Measurements from ENCODE around the gene PRX. TPM values are rescaled to one million over a fixed set of nuclear protein-coding genes. Genes with fewer than 3 reads are reported as not detected.

PRX gene
- total and polyA plus RNA-seq, 2 of the 13 experiments (the other 11 are each of a cell fraction or from before 2014, with no cell fraction given): 0.66 TPM

DNA sequence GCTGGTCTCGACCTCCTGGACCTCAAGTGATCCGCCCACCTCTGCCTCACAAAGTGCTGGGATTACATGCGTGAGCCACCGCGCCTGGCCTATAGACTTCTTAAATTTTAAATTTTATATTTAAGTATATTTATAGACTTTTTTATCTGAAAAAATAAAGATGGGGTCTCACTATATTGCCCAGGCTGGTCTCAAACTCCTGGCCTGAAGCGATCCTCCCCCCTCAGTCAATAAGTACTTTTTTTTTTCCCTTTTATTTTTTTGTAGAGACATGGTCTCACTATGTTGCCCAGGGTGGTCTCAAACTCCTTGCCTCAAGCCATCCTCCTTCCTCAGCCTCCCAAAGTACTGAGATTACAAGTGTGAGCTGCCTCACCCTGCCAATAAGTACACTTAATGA, 10.8 kb upstream of the PRX start:
- H4K20me1 ChIP-seq (ENCODE audit: insufficient read depth, low read length): no peaks in the 10 kb centered on the region
- ATAC-seq (no peak), DNase-seq (ENCODE audit: low spot score) (no peak), FAIRE-seq (no peak)
- TF ChIP-seq ZNF768 (CRISPR knock-in tag; IDR thresholded peaks at IDR 0.05): no peak
- TF ChIP-seq ZNF121 (CRISPR knock-in tag; IDR thresholded peaks at IDR 0.05): 0 out of 2 replicates have a peak, but pooled peaks have one; percentile 11
- H3K27ac ChIP-seq (ENCODE audit: extremely low read length, insufficient read depth, low read length): no peak overlapping the region
- H3K4me2 ChIP-seq (ENCODE audit: low read depth, low read length): peak overlapping the region; percentile 99; the same call in 1 of the 2 replicates
- intact Hi-C loops (cut with micrococcal nuclease; ENCODE audit: unreplicated experiment): loop anchor here (10.0 kb wide), 1 partner anchor 79 kb away; the partner anchor contains the start of genes C19orf47 and PLD3
- BruUV-seq (replicated peaks): no TSS peak
- in situ Hi-C loops (cut with HindIII; ENCODE audit: extremely low pct_ligation_motif_present, low pct_unique_long_range_greater_than_20kb): no loop called here
- no peak overlapping the region for H3K4me3 ChIP-seq (replicated peaks in 1 of 3; ENCODE audit: insufficient read depth in 1 of 3, low read depth in 2 of 3, low read length in 3 of 3)
- CTCF ChIA-PET (ENCODE audit: low intra/inter-chr PET ratio, low total read pairs): no interaction called here
- H3K4me1 ChIP-seq (ENCODE audit: insufficient read depth, low read length): peaks cover 55% of the 10 kb centered on the region
- H3K9ac ChIP-seq (ENCODE audit: insufficient read depth, low read depth, low read length): no peak overlapping the region
- H3K27me3 ChIP-seq (ENCODE audit: control insufficient read depth in 1 of 2, insufficient read depth in 2 of 2, low read length in 2 of 2): no peaks in the 10 kb centered on the region; a peak in 1 of 5 replicates
- H3K36me3 ChIP-seq (replicated peaks in 1 of 2; ENCODE audit: control insufficient read depth in 1 of 2, insufficient read depth in 2 of 2, low read length in 2 of 2): peaks cover 0 to 2% of the 10 kb centered on the region in 2 experiments; a peak in 1 of 5 replicates
- WGBS (ENCODE audit: low lambda C conversion rate): 98% methylated on average over 6 of the region's 6 CpGs
- POLR2A ChIA-PET: interaction anchor here (3.6 to 4.5 kb wide), 2 partner anchors 11 to 41 kb away, joined by 36 to 47 read pairs; partner anchors contain the start of genes BLVRB and SPTBN4
- peaks cover 10% of the 10 kb centered on the region for H3K79me2 ChIP-seq (ENCODE audit: insufficient read depth, low read length)
- H3K9me3 ChIP-seq (ENCODE audit: low read length): no peaks in the 10 kb centered on the region
- H2AFZ ChIP-seq (ENCODE audit: low read length): no peak overlapping the region

DNA sequence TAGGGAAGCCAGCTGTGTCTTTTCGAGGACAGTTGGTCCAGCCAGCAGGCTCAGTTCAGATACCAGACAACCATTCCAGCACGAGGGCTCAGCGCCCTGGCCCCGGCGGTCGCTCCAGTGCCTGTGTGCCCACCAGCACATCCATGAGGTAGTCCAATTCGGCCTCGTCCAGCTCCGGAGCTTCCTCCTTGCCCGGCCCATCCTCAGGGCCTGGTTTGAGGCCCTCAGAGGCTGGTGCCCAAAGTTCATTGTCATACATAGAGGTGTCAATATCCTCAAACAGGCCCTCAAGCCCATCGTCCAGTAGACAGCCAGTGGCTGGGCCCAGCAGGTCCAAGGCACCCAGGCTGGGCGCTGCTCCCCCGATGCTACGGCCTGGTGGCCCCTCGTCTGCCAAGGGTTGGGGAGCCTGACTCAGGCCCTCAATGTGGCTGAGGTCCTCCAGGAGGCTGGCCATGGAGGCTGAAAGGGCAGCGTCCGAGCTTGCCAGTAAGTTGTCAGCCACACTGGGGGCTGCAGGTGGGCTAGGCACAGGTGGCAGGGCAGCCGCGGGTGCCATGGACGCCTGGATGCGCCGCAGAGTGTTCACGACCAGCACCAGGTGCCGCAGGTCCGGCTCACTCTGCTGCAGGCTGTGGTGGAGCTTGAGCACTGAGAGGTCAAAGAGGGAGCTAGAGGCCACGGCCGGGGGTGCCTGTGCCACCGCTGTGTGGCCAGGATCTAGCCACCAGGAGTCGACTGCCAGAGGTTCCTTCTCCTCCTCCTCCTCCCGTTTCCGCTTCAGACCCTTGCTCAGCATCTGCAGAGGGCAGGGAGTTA, 9.8 kb upstream of the PRX start:
- Histone ChIP-seq H3K4me3 (replicated peaks in 1 of 3; ENCODE audit: insufficient read depth in 1 of 3, low read depth in 2 of 3, low read length in 3 of 3) (no peak overlapping the region), H3K4me1 (ENCODE audit: insufficient read depth, low read length) (peaks cover 46% of the 10 kb centered on the region), H4K20me1 (ENCODE audit: insufficient read depth, low read length) (no peaks in the 10 kb centered on the region), H2AFZ (ENCODE audit: low read length) (no peak overlapping the region), H3K9ac (ENCODE audit: insufficient read depth, low read depth, low read length) (no peak overlapping the region), H3K9me3 (ENCODE audit: low read length) (no peaks in the 10 kb centered on the region), H3K27me3 (ENCODE audit: control insufficient read depth in 1 of 2, insufficient read depth in 2 of 2, low read length in 2 of 2) (no peaks in the 10 kb centered on the region; a peak in 1 of 5 replicates), H3K36me3 (replicated peaks in 1 of 2; ENCODE audit: control insufficient read depth in 1 of 2, insufficient read depth in 2 of 2, low read length in 2 of 2) (peaks cover 0 to 2% of the 10 kb centered on the region in 2 experiments; a peak in 1 of 5 replicates), H3K4me2 (ENCODE audit: low read depth, low read length) (no peak overlapping the region), H3K27ac (ENCODE audit: extremely low read length, insufficient read depth, low read length) (no peak overlapping the region), H3K79me2 (ENCODE audit: insufficient read depth, low read length) (peaks cover 10% of the 10 kb centered on the region)
- in situ Hi-C loops (cut with HindIII; ENCODE audit: extremely low pct_ligation_motif_present, low pct_unique_long_range_greater_than_20kb): no loop called here
- FAIRE-seq (no peak), DNase-seq (ENCODE audit: low spot score) (no peak), ATAC-seq (no peak)
- POLR2A ChIA-PET: interaction anchor here (4.5 kb wide), 1 partner anchor 42 kb away, joined by 47 read pairs; the partner anchor contains the start of genes BLVRB and SPTBN4
- TF ChIP-seq ZNF687 (CRISPR knock-in tag; IDR thresholded peaks at IDR 0.05): peak; percentile 33
- TF ChIP-seq AGO2 (optimal IDR thresholded peaks at IDR 0.05; ENCODE audit: low read depth, low read length): peak; percentile 33
- no peak for TF ChIP-seq NFATC3 (CRISPR knock-in tag; IDR thresholded peaks at IDR 0.05)
- 95% methylated on average over 9 of the region's 31 CpGs for WGBS (ENCODE audit: low lambda C conversion rate)
- CTCF ChIA-PET (ENCODE audit: low intra/inter-chr PET ratio, low total read pairs): no interaction called here
- no TSS peak for BruUV-seq (replicated peaks)
- intact Hi-C loops (cut with micrococcal nuclease; ENCODE audit: unreplicated experiment): loop anchor here (10.0 kb wide), 1 partner anchor 78 kb away; the partner anchor contains the start of genes C19orf47 and PLD3

Data from HepG2 (cell line).